ENCODE data around the gene ENAH. TPM values are rescaled to one million over a fixed set of nuclear protein-coding genes. Genes with fewer than 3 reads are reported as not detected.

Gene ENAH
- total RNA-seq, 2 donors from 2014 or later = 29.7 to 43.3 TPM

DNA sequence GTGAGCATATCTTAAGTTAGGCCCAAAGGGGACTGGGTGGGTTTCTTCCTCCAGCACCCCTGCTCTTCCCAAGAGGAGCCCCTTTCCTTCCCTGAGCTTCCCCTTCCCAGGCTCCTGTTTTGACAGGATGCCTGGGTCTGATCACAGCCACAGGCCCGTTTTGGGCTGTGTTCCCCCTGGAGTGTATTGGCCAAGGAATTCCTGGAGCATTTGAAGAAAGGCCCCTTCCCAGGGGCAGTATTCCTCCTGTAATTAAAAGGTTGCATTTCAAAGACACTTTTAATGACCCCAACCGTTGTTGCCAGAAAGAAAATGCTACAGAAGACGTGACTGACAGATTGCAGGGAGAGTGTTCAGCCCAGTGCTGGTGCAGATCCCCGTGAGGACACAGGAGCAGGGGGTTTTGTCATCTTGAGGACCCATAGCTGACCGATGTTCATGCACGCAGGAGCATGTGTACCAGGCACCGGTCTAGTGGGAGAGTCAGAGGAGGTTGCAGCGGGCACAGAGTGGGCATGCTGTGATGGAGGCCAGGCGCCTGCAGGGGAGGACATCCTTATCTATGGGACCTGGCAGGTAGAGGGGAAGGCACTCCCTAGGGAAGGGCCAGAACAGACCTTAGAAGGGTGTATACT is 205.8 kb downstream of the ENAH start:
- intact Hi-C loops (cut with DNase I, micrococcal nuclease) = no loop called here

DNA sequence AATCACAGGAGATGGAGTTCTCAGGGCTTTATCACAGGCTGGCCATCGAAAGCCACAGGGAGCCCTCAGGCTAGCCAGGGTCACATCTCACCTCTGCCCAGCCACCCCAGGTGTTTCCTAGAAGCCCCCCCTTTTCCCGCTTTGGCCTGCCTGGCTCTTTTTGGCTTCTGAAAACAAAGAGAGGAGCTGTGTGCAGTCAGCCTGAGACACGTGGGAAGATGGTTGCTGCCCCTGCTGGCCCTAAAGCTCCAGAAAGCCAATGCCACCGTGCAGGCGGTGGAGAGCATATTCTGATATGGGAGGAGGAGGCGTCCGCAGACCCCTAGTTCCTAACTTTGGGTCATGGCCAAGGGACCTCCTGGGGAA is 206.3 kb downstream of the ENAH start:
- peak in 1 of 2 donors; percentile 30 for DNase-seq

More for the DNA sequence above, 205.8 kb downstream of the ENAH start:
- ATAC-seq (no peak), DNase-seq (peak in 1 of 2 donors; percentile 26)

DNA sequence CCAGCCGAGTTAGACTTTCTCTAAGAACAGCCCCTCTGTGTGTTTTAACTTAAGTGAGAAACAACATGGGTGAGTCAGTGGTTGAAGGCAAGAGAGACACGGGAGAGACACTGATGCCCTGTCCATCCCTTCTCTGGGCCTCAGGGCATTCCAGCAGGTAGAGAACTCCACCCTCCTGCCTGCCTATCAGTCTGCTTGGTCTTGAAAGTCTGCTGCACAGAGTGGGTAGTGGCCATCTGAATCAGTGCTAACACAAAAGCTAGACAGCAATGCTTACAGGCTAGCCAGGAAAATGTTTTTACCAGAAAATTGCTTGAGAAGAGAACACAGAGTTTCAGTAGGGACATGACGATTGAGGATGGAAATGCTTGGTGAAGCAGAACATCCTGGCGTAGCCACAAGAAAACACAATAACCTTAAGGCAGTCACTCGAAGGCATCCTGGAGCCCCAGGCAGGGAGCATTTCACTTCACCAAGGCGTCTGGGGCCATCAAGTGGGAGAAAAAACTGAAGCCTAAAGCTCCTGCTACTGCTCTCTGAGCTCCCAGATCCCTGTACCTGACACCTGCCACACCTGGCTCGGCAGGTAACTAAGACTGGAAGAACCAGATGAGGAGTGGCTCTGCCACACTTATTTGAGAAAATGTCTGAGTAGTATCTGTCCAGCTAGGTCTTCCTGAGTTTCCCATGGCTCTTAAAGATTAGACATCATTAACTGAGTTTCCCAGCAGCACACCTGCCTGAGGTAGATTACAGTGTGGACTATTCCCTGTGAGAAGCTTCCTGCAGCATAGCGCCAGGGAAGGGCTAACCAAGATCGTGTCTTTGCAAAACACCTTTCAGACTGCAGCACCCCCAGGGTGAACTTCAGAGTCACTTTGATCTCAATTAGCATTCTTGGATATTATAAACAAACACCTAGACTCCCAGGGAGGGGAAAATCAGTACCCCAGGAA is 207.0 kb downstream of the ENAH start:
- peak; percentile 31 for ATAC-seq
- intact Hi-C loops (cut with DNase I, micrococcal nuclease) = no loop called here
- DNase-seq = peak in 1 of 2 donors; percentile 43

More for the DNA sequence above, 206.3 kb downstream of the ENAH start:
- intact Hi-C loops (cut with DNase I, micrococcal nuclease) = no loop called here
- ATAC-seq = no peak

DNA sequence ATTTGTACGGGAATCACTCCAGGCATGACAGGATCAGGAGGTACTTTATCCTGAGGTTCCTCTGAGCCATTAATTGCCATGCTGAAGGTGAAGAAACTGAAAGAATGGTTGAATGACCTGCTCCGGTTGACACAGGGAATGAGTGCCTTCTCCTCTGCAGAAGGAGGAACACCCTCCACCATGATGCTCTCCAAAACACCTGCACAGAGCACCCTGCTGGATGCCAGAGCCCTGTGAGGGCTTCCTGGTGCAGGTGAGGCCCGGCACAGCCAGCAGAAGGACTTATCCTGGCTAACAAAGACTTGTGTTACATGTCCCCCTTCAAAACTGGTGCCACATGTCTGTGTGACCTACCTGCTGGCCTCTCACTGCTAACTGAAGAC is 210.8 kb downstream of the ENAH start:
- intact Hi-C loops (cut with DNase I, micrococcal nuclease) = no loop called here
- DNase-seq = no peak
- no peak for ATAC-seq

DNA sequence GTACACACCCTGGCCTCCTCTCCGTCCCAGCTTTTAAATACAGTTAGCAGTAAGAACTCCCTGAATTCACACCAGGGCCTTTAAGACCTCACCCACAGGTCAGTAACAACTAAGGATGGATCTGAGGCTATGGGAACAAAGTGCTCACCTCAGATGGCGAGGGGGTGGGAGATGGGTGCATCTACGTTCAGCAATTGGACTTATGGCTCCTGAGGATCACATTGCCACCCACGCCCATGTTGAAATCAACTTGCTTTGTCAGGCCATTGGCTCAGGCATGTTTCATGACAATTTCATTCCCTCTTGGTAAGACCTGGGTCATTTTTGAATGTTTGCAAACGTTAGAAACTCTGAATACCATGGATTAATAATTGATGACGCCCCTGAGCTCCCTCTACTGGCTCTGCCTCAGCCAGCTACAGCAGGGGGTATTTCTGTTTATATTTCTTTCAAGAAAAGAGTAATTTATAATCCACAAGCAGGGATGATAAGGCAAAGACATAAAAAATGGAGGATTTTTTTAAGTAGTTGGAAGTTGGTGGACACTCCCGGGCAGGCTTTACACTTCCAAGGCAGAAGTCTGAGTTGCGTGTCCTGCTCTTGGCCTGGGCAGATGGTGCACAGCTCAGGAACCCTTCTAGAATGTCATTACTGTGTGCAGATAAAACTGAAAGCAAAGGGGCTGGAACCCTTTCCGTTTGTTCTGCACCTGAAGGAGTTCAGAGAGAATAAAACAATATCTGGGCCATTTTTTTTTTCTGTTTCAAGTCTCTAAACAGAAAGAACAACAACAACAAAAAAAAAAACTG is 211.4 kb downstream of the ENAH start:
- intact Hi-C loops (cut with DNase I, micrococcal nuclease) = no loop called here
- DNase-seq (peak; percentile 76 to 86), ATAC-seq (peak; percentile 58)

DNA sequence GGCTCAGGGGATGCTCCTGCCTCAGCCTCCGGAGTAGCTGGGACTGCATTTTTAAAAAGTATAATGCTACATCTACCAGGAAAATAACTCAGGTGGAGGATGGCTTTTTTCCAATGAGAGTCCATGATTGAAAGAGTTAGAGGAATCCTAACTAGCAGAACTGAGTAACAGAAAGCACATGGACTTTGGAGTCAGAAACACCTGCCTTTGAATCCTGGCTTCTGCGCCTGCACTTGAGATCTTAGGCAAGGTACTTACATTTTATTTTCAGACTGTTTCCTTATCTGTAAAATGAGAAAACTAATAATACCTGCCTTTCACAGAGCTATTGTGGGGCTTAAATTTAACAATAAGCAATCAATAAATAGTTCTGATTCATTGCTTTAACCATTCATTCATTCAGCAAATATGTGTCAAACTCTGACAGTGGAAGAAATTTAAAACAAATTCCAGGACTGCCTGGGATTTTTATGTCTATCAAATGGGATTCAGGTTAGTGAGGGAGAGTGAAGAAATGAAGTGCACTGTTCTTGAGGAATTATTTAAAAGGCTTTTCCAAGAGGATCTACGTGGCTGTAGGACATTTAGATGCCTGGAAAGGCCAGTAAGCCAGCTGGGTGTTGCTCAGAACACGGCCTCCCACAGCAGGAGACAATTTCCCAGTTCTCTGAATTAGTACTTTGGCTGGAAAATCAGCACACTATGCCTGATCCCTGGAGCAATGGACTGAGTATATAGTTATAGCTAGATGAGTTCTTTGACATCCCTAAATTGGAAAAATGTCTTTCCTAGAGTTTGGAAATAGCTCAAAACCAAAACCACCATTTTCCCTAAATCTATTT is 212.3 kb downstream of the ENAH start:
- intact Hi-C loops (cut with DNase I, micrococcal nuclease) = no loop called here
- peak; percentile 30 to 64 for DNase-seq
- ATAC-seq = peak; percentile 44

DNA sequence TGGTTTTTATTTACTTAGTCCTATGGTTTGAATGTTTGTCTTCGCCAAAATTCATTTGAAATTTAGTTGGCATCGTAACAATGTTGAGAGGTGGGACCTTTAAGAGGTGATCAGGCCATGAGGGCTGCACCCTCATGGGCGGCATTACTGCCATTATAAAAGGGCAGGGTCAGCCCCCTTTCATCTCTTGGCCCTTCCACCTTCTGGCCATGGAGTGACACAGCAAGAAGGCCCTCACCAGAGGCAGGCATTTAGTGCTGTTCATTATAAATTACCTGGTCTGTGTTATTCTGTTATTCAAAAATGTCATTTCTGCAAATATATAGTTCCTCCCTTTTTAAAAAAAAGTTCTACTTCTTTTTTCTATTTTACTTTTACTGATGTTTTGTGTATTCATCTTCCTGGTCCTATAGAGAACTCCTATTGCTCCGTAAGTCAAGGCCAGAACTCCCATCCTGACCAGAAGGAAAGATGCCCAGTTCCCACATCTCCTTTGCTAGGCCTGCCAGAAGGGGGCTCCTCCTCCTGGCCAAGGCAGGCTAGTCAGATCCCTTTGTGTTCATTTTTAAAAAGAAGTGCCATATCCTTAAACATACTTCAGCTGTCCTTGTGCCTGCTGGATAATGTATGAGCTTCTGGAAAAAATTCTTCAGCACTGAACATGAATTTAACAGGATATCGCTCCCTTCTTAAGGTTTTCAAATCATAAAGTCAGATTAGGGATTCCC is 215.0 kb downstream of the ENAH start:
- DNase-seq (peak; percentile 43 to 50), ATAC-seq (no peak)
- intact Hi-C loops (cut with DNase I, micrococcal nuclease) = no loop called here

Other genes starting within 250 kb of the ENAH start
- gene LBR, start 225.1 kb downstream of the ENAH start, total RNA-seq = 10 to 100 TPM; 85.2 to 88.5 TPM
- gene SRP9, start 124.7 kb upstream of the ENAH start, total RNA-seq = 100 to 1,000 TPM; 186 to 202 TPM
- 10 to 100 TPM; 59.3 to 67.3 TPM for gene EPHX1, start 157.0 kb upstream of the ENAH start, total RNA-seq
- 100 to 1,000 TPM; 108 to 196 TPM for gene TMEM63A, start 229.3 kb upstream of the ENAH start, total RNA-seq
- 100 to 1,000 TPM; 106 to 385 TPM for gene LEFTY1, start 236.0 kb upstream of the ENAH start, total RNA-seq

Measured in left colon (tissue), 2 donors.